GM10248 (cell line): ENCODE data around the gene BAIAP3.

Source experiments
- CTCF ChIA-PET: fragments of 300-600 bp; sonication (Branson Sonifier 250); formaldehyde crosslinking; extraction: SDS; loops from one replicate; lab custom pipeline; 2021; ENCODE audit warnings: antibody characterized with exemption; lab: Yijun Ruan, JAX
- POLR2A ChIA-PET: fragments of 350-650 bp; sonication (Branson Sonifier 250); formaldehyde crosslinking; extraction: SDS; loops from one replicate; lab custom pipeline; 2020; ENCODE audit warnings: antibody characterized with exemption; lab: Yijun Ruan, JAX
- DNase-seq: peaks from one replicate; pipeline ENCODE4 v3.0.0; 2012; ENCODE audit errors: extremely low spot score
- TF ChIP-seq, protein P1 (sequence below): IDR thresholded peaks from 2 replicates; pipeline ENCODE4 v1.5.1; 2012; ENCODE audit warnings: mild to moderate bottlenecking, low read depth; ENCODE audit errors: extremely low read depth, missing control alignments, control extremely low read depth

BAIAP3 gene

GRCh38 chr16:1342526-1343427 lies 9.3 kb downstream of the BAIAP3 start:
- POLR2A ChIA-PET = interaction anchor here (0.6 to 1.0 kb wide), 3 partner anchors 11 to 53 kb away, joined by 3 read pairs; no protein-coding TSS in a partner anchor
- CTCF ChIA-PET = interaction anchor here (0.6 to 3.0 kb wide), 11 partner anchors 9 to 363 kb away, joined by 3 to 16 read pairs (median 3); partner anchors contain the start of genes BAIAP3, GNPTG, MAPK8IP3 and TSR3
- DNase-seq = peak; percentile 100
- TF ChIP-seq, protein P1, sequence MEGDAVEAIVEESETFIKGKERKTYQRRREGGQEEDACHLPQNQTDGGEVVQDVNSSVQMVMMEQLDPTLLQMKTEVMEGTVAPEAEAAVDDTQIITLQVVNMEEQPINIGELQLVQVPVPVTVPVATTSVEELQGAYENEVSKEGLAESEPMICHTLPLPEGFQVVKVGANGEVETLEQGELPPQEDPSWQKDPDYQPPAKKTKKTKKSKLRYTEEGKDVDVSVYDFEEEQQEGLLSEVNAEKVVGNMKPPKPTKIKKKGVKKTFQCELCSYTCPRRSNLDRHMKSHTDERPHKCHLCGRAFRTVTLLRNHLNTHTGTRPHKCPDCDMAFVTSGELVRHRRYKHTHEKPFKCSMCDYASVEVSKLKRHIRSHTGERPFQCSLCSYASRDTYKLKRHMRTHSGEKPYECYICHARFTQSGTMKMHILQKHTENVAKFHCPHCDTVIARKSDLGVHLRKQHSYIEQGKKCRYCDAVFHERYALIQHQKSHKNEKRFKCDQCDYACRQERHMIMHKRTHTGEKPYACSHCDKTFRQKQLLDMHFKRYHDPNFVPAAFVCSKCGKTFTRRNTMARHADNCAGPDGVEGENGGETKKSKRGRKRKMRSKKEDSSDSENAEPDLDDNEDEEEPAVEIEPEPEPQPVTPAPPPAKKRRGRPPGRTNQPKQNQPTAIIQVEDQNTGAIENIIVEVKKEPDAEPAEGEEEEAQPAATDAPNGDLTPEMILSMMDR = no peak

DNA sequence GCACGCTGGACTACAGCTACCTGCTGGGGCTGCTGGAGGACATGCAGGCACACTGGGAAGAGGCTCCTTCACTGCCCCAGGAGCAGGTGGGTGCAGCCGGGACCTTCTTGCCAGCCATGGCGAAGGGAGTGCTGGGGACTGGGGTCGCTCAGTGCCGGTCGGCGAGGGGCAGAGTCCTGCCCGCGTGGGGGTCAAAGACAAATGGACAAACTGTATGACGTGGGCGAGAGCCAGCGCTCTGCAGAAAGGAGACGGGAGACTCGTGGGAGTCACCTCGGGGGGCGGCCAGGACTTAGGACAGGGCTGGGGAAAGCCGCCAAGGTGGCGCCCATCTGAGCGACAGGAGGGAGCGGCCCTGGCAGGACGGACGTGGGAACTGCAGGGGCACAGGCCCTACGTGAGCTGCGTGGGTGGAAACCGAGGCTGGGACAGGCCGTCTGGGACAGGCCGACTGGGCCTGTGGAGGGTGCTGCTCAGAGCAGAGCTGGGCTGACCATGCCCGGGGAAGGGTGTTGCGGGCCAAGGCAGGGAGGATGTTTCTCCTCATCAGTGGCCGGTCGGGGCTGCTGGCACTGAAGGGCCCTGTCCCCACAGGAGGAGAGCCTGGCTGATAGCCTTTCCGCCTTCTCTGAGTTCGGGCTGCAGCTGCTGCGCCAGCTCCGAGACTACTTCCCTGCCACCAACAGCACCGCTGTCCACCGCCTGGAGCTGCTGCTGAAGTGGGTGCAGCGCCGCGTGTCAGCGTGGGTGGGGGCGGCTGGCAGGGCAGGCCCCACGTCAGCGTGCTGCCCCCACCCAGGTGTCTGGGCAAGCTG lies 10.2 kb downstream of the BAIAP3 start:
- ChIA-PET POLR2A (interaction anchor here (1.0 to 1.1 kb wide), 3 partner anchors 11 to 54 kb away, joined by 3 read pairs; no protein-coding TSS in a partner anchor), CTCF (interaction anchor here (0.6 to 3.0 kb wide), 6 partner anchors 8 to 362 kb away, joined by 3 to 16 read pairs (median 3); partner anchors contain the start of gene MAPK8IP3)
- DNase-seq = no peak
- TF ChIP-seq, protein P1 = no peak

- no peak for DNase-seq
- POLR2A ChIA-PET = interaction anchor here (1.1 kb wide), 1 partner anchor 35 kb away, joined by 3 read pairs; no protein-coding TSS in a partner anchor
- TF ChIP-seq, protein P1 = no peak
- CTCF ChIA-PET = interaction anchor here (1.0 to 3.0 kb wide), 3 partner anchors 8 to 19 kb away, joined by 3 to 16 read pairs (median 3); no protein-coding TSS in a partner anchor
Observed at GRCh38 chr16:1344499-1344898, 11.1 kb downstream of the BAIAP3 start.

DNA sequence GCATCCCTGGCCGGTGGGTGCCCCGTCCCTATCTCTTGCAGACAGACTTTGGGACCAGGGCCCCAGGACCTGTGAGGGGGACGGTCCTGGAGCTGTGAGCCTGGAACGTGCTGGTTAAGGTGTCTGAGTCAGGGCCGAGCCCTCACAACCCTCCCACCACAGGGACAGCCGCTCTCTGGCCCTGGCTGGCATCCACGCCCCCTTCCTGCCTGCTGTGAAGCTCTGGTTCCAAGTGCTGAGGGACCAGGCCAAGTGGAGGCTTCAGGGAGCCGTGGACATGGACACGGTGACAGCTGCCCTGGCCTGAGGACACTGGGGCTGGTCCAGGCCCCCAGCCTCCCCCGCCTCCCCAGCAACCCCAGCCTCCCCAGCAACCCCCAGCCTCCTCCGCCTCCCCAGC lies 11.6 kb downstream of the BAIAP3 start:
- no peak for DNase-seq
- TF ChIP-seq, protein P1 = no peak
- POLR2A ChIA-PET = no interaction called here
- CTCF ChIA-PET = interaction anchor here (1.0 to 1.3 kb wide), 3 partner anchors 9 to 22 kb away, joined by 3 read pairs; no protein-coding TSS in a partner anchor

DNA sequence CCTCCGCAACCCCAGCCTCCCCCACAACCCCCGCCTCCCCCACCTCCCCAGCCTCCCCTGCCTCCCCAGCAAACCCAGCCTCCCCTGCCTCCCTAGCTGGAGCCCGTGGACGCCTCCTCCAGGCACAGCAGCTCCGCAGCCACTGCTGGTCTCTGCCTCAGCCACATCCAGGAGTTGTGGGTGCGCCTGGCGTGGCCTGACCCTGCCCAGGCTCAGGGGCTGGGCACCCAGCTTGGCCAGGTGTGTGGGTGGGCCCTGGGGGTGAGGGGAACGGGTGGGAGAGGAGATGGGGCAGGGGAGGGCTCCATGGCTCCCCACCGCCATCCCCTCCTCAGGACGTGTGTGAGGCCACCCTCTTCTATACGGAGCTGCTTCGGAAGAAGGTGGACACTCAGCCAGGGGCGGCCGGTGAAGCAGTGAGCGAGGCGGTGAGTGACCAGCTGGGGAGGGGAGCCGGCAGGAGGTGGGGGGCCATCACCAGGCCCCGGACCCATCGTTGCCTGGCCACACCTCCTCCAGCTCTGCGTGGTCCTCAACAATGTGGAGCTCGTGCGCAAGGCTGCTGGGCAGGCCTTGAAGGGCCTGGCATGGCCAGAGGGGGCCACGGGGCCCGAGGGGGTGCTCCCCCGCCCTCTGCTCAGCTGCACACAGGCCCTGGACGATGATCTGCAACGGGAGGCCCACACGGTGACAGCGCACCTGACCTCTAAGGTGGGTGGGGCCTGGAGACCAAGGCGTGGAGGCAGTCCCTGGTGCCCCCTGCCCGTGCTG lies 12.4 kb downstream of the BAIAP3 start:
- CTCF ChIA-PET = interaction anchor here (0.8 to 1.7 kb wide), 5 partner anchors 10 to 37 kb away, joined by 3 to 5 read pairs (median 3); partner anchors contain the start of gene UBE2I
- DNase-seq = no peak
- TF ChIP-seq, protein P1 = no peak
- POLR2A ChIA-PET = no interaction called here
